Medulla oblongata (tissue), 1 donor: ENCODE measurements around the gene PIK3C2G.

ENCODE experiments used
- DNase-seq: peaks from one replicate; pipeline ENCODE4 v3.0.0-alpha.2; 2015; ENCODE audit errors: extremely low spot score

Gene PIK3C2G

DNA sequence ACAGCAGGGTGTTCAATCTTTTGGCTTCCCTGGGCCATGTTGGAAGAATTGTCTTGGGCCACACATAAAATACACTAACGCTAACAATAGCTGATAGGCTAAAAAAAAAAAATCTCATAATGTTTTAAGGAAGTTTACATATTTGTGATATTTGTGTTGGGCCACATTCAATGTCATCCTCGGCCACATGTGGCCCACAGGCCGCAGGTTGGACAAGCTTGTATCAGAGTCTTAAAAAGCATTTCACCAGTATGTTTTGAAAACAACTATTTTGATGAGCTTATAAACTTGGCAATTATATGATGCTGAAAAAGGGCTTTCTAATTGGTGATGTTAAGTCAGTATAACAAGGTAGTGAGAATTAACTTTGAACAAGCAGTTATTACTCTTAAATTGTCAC lies 78.9 kb downstream of the PIK3C2G start:
- DNase-seq, result no peak

DNA sequence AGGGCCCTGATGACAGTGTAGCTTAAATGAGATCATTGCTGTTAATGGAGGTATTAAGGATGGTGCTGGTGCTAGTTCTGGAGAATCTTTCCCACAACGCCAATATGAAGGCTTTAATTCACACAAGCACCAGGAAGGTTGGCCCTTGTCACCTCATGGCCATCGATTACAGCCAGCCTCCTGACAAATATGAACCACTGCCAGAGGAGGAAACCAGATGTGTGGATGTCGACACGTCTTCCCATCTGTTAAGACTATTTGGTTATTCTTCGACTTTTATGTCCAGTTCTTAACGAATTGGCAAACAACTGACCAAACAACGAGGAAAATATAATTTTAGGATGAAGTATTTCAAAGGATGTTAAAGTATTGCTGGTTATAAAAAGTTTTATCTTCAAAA lies 79.5 kb downstream of the PIK3C2G start:
- no peak for DNase-seq

DNA sequence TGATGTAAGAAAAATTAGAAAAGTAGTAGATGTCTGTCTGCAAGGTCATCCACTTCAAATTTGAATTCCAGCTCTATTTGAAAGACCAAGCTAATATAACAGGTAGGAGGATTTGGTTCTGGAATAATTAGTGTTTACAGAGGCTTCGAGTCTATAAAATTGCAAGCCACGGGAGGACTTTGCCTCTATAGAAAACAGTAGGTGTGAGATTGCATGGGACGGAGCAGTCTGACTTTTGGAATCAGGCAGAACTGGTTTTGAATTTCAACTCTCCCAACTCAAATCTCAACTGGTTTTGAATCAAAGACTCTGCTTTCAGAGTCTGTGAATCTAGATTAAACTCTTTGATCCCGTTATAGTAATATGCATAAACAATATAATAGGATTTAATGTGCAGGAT lies 82.4 kb downstream of the PIK3C2G start:
- no peak for DNase-seq

DNA sequence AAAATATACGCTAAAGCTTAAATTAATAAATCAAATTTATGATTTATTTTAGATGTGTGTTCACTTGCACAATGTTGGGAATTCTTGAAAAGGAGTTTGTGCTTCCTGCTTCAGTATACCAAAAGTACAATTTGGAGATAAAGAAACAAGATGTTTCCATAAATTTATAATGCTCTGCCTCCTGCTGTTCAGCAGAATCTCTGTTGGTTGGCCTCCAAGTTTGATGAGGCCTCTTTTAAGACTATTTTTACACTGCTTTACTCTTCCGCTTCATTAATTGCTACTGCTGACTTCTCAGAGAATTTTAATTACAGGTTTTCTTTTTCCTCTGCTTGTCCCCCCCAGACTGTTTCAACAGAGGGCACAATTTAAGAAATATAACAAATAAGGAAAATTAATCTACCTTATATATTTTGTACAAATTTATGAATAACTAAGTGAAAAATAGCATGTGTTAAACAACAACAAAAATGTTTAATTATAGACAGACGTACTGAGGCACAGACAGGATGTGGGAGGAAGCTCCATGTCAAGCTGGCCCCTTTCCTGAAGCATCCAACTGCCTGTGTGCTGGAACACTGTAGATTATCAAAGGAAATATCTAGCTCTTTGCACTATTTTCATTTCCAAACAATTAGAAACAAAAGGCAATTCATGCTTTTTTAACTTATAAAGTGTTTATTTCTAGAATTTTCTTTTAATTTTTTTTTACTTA lies 83.9 kb downstream of the PIK3C2G start:
- no peak for DNase-seq

DNA sequence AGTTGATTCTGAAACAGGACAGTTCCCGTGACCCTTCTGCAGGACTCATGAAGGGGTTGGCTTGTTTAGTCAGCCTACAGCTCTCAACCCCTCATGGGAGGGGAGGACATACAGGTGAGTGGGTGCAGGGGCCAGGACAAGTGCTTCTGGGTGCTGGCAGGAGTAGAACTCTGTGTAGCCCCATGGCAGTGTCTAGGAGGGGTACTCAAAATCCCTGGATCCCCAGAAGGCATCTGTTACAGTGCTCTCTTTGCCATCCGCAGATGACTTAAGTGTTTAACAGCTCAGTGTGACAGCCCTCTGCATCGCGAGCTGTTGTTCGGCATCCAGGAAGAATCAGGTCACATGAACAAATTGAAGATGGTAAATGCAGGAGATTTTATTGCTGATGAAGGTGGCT lies 91.0 kb downstream of the PIK3C2G start:
- DNase-seq, result no peak

DNA sequence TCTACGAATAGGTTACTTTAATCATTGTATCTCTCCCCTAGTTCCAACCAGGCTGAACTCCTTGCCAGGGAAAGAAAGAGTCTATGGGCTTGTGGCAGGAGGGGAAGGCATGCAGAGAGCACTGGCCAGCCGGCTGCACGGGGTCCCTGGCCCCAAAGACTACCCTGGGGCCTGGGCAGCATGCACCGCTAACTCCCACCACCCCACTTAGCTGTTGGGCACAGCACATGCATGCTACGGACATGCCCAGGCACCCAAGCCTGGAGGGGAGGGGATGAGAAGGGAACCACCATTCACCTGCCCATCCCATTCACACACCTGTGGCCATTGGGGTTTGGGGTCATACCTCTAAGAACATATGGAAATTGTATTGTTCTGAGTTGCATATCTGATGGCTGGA lies 94.1 kb downstream of the PIK3C2G start:
- no peak for DNase-seq

DNA sequence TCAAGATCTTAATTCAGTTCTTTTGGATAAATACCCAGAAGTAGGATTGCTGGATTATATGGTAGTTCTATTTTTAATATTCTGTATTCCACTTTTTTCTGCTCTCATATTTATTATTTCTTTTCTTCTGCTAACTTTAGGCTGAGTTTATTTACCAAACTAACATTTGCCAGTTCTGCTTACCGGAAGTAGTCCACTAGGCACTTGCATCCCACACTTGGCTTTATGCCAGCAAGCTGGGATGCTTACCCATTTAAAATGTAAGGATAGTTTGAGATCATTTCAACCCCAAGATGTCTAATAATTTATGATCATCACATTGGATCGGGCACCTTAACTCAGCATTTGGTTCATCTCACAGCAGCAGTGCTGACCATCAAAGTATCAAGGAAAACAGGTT lies 96.8 kb downstream of the PIK3C2G start:
- no peak for DNase-seq

DNA sequence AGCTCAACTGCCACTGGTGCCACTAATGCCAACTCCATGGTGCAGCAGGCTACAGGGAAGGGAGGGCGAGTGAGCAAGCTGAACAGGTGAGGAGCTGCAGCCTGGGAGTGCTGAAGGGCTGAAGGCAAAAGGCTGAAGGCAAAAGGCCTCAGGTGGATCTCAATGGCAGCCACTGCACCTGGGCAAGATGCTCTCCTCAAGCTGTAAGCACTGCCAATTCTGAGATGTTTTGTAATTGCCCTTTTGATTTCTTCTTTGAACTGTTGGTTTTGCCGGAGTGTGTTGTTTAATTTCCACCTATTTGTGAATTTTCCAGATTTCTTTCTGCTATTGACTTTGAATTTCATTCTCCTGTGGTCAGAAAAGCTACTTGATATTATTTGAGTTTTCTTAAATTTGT lies 97.6 kb downstream of the PIK3C2G start:
- DNase-seq, result no peak

DNA sequence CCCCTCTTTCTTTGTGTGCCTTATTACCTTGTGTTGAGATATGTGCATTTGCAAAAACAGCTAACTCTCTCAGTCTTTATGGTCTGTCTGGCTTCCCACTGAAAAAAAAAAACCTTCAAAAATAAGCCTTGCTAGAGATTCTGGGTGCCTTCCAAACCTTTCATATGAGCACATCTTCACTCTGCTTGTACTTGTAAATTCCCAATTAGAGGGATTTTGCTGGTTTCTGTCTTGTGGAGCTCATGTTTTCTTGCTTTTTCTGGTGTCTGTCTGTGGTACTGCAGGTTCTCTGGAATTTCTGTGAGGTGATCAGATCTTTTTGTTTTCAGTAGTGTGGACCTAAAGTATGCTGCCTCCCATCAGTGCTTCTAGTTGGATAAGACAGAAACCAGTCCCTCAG lies 100.1 kb downstream of the PIK3C2G start:
- no peak for DNase-seq

DNA sequence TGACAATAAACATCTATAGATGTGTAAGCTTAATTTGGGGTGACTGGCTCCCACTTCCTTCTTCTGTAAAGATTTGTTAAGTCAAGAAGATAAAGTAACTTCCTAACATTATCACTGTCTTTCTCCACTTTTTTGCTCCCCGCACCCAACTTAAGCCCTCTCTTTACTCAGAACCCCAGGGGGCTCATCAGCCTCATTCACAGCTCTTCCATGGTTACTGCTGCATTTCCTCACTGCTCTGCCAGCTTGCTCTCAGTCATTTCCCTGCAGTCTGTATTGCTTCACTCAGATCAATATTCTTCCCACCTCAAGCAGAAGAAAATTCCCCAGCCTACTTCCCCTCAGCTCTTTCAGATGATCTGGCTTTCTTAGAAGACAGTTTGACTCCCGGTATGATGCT lies 102.0 kb downstream of the PIK3C2G start:
- no peak for DNase-seq

DNA sequence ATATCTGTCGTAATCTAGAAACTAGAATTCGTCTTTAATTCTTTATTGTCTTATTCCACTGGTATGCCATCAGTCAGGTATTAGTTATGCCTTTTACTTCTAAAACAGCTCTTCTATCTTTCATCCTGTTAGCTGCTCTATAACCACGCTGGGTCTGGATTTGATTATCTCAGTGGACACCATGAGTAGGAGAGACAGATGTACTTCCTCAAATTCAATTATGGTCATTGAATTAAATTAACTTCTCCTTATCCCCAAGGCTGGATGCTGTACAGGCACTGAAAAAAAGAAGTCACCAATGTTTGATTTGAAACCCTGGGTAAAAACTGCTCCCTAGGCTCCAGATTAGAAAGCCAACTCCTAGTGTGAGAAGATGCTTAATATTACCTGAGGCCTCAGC lies 107.3 kb downstream of the PIK3C2G start:
- no peak for DNase-seq

DNA sequence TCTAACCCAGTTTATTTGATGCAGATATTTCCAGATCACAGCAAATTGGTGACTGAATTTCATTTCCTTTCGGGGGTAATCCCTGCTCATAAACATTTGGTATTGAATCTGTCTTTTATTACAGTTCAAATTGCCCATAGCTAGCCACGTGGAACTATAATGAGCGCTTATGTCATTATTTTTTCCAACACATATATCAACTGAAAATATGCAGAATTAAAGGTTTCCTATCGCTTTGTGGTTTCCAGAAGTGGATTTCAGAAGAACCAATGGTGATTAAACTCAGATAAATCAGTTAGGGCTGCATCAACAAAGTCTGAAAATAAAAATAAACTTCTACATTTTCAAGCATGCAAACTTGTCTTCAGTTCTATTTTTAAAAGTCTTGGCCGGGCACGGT lies 111.9 kb downstream of the PIK3C2G start:
- no peak for DNase-seq

DNA sequence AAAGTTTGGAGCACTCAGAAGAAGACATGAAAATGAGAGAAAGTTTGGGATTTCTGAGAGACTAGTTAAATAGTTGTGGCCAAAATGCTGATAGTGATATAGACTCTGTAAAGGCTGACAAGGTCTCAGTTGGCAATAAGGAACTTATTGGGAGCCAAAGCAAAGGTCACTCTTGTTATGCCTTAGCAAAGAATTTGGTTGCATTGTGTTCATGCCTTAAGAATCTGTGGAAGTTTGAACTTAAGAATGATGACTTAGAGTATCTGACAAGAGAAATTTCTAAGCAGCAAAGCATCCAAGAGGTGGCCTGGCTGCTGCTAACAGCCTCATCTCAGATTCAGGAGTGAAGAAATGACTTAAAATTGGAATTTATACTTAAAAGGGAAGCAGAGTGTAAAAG lies 113.8 kb downstream of the PIK3C2G start:
- DNase-seq, result no peak

DNA sequence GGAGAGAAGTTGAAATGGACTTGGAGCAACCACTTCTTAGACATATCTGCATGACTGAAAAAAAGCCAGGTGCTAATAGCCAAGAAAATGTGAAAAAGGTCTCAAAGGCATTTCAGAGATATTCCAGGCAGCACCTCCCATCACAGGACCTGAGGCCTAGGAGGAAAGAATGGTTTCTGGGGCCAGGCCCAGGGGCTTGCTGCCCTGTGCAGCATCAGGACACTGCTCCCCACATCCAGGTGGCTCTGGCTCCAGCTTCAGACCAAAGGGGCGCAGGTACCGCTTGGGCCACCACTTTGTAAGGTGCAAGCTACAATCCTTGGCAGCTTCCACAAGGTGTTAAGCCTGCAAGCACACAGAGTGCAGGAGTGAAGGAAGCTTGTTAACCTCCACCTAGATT lies 114.3 kb downstream of the PIK3C2G start:
- no peak for DNase-seq

DNA sequence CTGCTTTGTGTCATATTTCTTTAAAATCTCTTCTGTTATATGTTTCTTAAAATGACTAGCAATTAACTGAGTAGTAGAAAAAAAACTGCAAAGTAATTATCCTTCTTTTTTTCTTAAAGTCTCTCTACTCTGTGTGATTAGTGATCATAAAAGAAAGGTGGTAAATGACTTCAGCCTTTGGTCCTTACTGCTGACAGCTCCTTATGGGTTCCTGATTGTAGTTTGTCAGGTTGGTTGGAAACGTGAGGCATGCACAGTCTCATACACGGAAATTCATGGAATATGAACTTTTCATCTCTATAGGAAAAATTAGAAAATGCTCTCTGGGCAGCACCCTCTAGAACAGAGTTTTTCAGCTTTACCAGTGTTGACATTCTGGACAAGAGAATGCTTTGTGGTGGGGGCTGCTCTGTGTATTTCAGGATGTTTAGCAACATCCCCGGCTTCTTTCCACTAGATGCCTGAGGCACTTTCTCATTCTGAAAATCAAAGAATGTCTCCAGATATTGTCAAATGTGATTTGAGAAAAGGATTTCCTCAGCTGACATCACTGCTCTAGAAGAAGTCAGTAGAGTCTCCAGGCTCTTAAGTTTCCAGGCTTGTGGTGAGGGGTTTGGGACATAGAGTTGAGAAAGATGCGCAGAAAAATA lies 121.0 kb downstream of the PIK3C2G start:
- no peak for DNase-seq

DNA sequence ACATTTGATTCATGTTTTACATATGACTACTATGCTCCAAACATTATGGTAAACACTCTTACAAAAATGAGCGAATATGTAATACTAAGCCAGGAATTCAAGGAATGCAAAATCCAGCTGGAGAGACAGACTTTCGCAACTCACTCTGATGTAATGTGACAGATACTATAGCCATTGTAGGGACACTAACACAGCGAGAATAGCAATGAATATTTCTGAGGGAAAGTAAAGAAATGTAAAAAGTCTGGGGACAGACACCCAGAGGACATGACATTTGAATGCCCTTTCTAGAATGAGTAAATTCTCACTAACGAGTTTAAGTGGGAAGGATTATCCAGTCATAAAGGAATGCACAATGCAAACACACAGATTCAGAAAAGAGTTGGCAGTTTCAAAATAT lies 121.9 kb downstream of the PIK3C2G start:
- no peak for DNase-seq

DNA sequence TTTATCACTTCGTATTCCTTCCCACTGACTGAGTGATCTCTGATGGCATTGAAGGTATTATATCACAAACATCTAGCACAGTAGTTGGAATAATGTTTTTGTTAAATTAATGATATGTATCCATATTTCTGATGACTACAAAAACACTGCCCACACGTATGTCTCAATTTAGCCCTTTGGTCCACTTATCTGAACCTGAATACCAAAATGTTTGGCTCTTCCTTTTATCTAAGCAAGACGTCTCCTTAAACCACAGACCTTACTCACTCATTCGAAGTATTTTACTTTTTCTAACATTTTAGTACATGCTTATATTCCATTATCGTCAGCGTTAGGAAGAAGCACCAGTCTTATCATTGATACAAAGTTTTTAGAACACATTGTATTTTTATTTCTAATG lies 126.4 kb downstream of the PIK3C2G start:
- no peak for DNase-seq

DNA sequence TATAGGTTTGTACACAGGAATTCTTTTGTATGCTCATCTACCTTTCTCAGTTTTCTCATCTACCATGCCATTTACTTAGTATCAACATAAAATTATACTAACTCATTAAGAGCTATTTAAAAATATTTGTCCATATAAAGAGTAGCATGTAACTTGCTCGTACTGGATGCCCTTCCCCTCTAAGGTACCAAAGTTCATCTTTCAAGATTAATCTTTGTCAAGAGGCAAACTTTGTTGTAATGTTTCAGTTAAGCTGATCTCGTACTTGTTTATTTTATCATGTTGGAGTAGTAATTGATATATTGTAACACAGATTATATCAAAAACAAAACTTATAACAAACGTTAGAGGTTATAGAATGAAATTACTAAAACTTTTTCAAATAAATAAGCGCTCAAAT lies 128.5 kb downstream of the PIK3C2G start:
- no peak for DNase-seq

DNA sequence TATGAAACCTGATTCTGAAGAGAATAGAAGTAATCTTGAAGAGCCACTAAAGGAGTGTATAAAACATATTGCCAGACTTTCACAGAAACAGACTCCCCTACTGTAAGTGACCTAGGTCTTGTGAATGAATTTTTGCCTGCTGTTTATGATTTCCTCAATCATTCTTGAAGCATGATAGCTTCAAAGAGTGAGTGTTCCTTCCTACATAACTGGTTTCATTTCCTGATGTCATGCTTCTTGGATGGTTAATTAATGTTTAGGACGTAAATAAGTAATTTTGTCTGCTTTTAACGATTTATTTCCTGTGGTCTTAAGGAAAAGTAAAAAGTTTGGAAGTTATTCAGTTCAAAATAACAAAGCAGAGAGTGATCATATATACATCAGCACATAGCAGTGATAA lies 129.8 kb downstream of the PIK3C2G start:
- no peak for DNase-seq

DNA sequence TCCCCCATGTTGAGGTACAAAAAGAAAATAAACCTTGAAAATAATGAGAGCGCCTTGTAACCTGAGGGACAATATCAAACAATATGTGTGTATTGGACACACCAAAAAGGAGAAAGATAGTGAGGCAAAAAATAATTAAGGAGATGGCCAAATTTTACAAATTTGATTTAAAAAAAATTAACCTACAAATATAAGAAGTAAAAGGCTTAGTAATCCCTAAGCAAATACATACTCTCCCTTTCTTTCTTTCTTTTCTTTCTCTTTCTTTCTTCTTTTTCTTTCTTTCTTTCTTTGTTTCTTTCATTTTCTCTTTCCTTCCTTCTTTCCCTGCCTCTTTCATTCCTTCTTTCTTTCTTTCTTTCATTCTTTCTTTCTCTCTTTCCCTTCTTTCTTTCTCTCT lies 133.4 kb downstream of the PIK3C2G start:
- no peak for DNase-seq

DNA sequence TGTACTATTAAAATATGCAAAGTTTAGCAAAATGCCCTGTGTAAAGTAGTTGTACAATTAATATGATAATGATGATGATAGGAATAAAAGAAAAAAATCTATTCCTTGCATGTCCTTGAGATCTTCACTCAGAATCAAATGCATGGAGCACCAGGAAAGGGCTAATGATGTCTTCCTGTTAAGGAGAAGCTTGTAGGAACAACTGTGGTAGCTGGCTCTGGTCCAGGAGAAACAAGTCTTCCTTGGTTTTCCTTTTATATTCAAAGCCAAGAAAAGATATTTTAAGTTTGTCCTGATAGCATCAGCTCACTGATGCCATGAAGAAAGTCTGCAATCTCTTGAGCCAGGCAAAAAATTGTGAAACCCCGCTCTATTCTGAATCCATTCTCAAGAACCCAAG lies 138.9 kb downstream of the PIK3C2G start:
- DNase-seq, result no peak

DNA sequence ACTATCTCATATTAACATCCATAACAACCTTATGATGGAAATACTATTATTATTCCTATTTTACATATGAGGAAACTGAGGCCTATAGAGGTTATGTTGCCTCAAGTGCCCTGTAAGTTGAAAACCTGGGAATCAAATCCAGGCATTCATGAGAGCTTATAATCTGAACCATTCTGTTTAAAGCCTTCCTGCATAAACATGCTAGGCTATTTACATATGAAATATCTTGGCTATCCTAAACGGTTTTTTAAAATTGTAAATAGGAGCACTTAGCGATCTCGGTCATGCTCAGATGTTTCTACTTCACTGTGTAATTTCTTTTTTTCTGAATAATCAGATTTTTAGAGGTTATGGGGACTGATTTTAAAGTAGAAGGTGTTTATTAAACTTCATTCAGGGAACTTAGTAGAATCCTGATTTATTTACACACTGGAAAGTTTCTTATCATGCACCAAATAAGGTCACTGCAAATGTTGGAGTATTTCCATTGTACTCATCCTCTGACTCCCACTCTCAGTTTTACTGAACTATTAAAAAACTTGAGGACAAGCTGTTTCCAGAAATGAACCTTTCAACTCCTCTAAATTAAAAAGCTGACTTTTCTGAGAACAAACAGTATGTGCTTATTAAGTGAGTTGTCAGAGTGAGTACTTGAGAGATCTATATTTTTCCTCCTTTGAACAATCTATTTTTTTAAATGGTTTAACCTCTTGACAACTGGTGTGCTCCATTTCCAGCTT lies 141.7 kb downstream of the PIK3C2G start:
- DNase-seq, result no peak

DNA sequence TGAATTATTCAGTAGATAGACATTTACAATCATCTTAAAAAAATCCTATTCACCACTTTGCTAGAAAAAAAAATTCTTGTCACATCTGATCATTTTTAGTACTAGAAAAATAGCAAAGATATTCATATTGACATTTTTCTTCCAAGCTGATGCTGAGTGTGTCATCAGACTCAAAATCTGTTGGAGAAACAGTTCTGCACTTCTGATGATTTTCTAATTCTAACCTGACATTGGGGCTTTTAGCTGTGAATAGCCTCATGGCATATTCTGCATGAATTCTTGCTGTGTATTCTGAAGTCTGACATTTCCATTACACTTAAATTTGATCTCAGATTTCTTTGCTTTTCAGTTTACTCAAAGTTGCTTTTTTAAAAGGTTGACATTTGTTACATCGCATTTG lies 150.1 kb downstream of the PIK3C2G start:
- no peak for DNase-seq
